ENCODE measurements around the gene CERT1.
"Not testable (repeated sequence)": the region's sequence is repeated elsewhere in the genome, so short reads cannot be mapped to it uniquely, and the experiment has no call there.

CERT1 gene

GRCh38 chr5:75341934-75342333 is 169.5 kb downstream of the CERT1 start:
- DNase-seq (ENCODE audit: low spot score): no peak

- no peak for DNase-seq (ENCODE audit: low spot score)
Observed at GRCh38 chr5:75340714-75341478, 170.5 kb downstream of the CERT1 start.

- DNase-seq (ENCODE audit: low spot score): no peak
Observed at GRCh38 chr5:75338408-75338807, 173.0 kb downstream of the CERT1 start.

GRCh38 chr5:75337366-75338021 is 173.9 kb downstream of the CERT1 start:
- peak; percentile 5 for DNase-seq (ENCODE audit: low spot score)

GRCh38 chr5:75336615-75337336 is 174.7 kb downstream of the CERT1 start, which contains the start of gene HMGCR:
Gene HMGCR, plus strand, starts transcription at chr5:75337220. Its CDS starts 5,386 bp downstream, at chr5:75342606.
- peak; percentile 98 for DNase-seq (ENCODE audit: low spot score)

- peak; percentile 15 for DNase-seq (ENCODE audit: low spot score)
Observed at GRCh38 chr5:75335952-75336614, 175.3 kb downstream of the CERT1 start.

GRCh38 chr5:75335486-75335885 is 175.9 kb downstream of the CERT1 start:
- DNase-seq (ENCODE audit: low spot score): no peak

GRCh38 chr5:75334413-75334812 is 177.0 kb downstream of the CERT1 start:
- DNase-seq (ENCODE audit: low spot score): not testable (repeated sequence)

- DNase-seq (ENCODE audit: low spot score): not testable (repeated sequence)
Observed at GRCh38 chr5:75333759-75334158, 177.7 kb downstream of the CERT1 start.

- no peak for DNase-seq (ENCODE audit: low spot score)
Observed at GRCh38 chr5:75331095-75332090, 180.0 kb downstream of the CERT1 start.

GRCh38 chr5:75330404-75330803 is 181.0 kb downstream of the CERT1 start:
- DNase-seq (ENCODE audit: low spot score): no peak
